Activated B cell treated with CpG ODN at 0.5 μM for 24 hours (primary cell): Measurements from ENCODE around the gene BMERB1. TPM values are rescaled to one million over a fixed set of nuclear protein-coding genes. Genes with fewer than 3 reads are reported as not detected.

ENCODE experiments used
- ATAC-seq: fragments of 200-7000 bp; cut with Tn5 transposase; one replicate; pipeline ENCODE4 v1.10.0; 2021; ENCODE audit warnings: low read depth, mild to moderate bottlenecking, moderate library complexity
- CTCF ChIA-PET: fragments of 350-600 bp; sonication (Branson Sonifier 250); formaldehyde crosslinking; loops from one replicate; lab custom pipeline; 2021; ENCODE audit warnings: antibody characterized with exemption; lab: Charles Lee
- POLR2A ChIA-PET: fragments of 350-600 bp; sonication (Branson Sonifier 250); formaldehyde crosslinking; loops from one replicate; lab custom pipeline; 2021; ENCODE audit warnings: antibody characterized with exemption; lab: Charles Lee
- DNase-seq: peaks from one replicate; pipeline ENCODE4 v3.0.0; 2022
- H3K27ac Mint-ChIP-seq: one replicate; pipeline ENCODE4 v1.8.0; 2020; ENCODE audit warnings: mixed read lengths
- H3K27me3 Mint-ChIP-seq: one replicate; pipeline ENCODE4 v1.8.0; 2021; ENCODE audit warnings: mixed read lengths
- H3K36me3 Mint-ChIP-seq: one replicate; pipeline ENCODE4 v1.8.0; 2021; ENCODE audit warnings: low read depth, mixed read lengths
- H3K4me1 Mint-ChIP-seq: one replicate; pipeline ENCODE4 v1.8.0; 2021; ENCODE audit warnings: mixed read lengths
- H3K4me3 Mint-ChIP-seq: one replicate; pipeline ENCODE4 v1.8.0; 2020; ENCODE audit warnings: mild to moderate bottlenecking, mixed read lengths
- H3K9me3 Mint-ChIP-seq: one replicate; pipeline ENCODE4 v1.8.0; 2020; ENCODE audit warnings: mixed read lengths
- CTCF ChIP-seq: fragments of 200-600 bp; IDR thresholded peaks from one replicate; pipeline ENCODE4 v1.8.0; 2022; ENCODE audit warnings: antibody characterized with exemption, mild to moderate bottlenecking
- intact Hi-C: fragments of 100-400 bp; cut with micrococcal nuclease; formaldehyde crosslinking; loops from one replicate; pipeline ENCODE4 v1.15.1; 2024
- total RNA-seq: library from RNA; stranded (reverse); gene quantifications from 2 replicates; pipeline ENCODE4 v1.2.3, GENCODE V29; 2022

Gene BMERB1
- total RNA-seq, 1 donor from 2014 or later, result 7.1 TPM

- ATAC-seq, result no peak
- ChIA-PET POLR2A (no interaction called here), CTCF (interaction anchor here (0.7 kb wide), 1 partner anchor 43 kb away, joined by 3 read pairs; no protein-coding TSS in a partner anchor)
- Mint-ChIP-seq H3K36me3 (no peaks in the 10 kb centered on the region), H3K27ac (no peak overlapping the region), H3K27me3 (no peaks in the 10 kb centered on the region), H3K9me3 (no peaks in the 10 kb centered on the region), H3K4me1 (peaks cover 20% of the 10 kb centered on the region), H3K4me3 (no peak overlapping the region)
- no peak for DNase-seq
- intact Hi-C loops, result no loop called here
- no peak for TF ChIP-seq CTCF
Observed at GRCh38 chr16:15489016-15489415, 54.6 kb downstream of the BMERB1 start.

- ChIA-PET POLR2A (no interaction called here), CTCF (no interaction called here)
- intact Hi-C loops, result no loop called here
- Mint-ChIP-seq H3K27me3 (no peaks in the 10 kb centered on the region), H3K9me3 (no peaks in the 10 kb centered on the region), H3K4me1 (peaks cover 16% of the 10 kb centered on the region), H3K36me3 (no peaks in the 10 kb centered on the region), H3K27ac (no peak overlapping the region), H3K4me3 (no peak overlapping the region)
- DNase-seq, result no peak
- no peak for ATAC-seq
- no peak for TF ChIP-seq CTCF
Observed at GRCh38 chr16:15490123-15490711, 55.8 kb downstream of the BMERB1 start.

GRCh38 chr16:15491411-15491810 lies 57.0 kb downstream of the BMERB1 start:
- ATAC-seq, result no peak
- H3K27ac Mint-ChIP-seq, result no peak overlapping the region
- no peak for DNase-seq
- CTCF ChIA-PET, result no interaction called here
- H3K27me3 Mint-ChIP-seq, result no peaks in the 10 kb centered on the region
- peaks cover 16% of the 10 kb centered on the region for H3K4me1 Mint-ChIP-seq
- H3K36me3 Mint-ChIP-seq, result no peaks in the 10 kb centered on the region
- H3K4me3 Mint-ChIP-seq, result no peak overlapping the region
- POLR2A ChIA-PET, result no interaction called here
- no peaks in the 10 kb centered on the region for H3K9me3 Mint-ChIP-seq
- intact Hi-C loops, result no loop called here
- TF ChIP-seq CTCF, result no peak

- ChIA-PET POLR2A (no interaction called here), CTCF (no interaction called here)
- Mint-ChIP-seq H3K9me3 (no peaks in the 10 kb centered on the region), H3K4me1 (peaks cover 16% of the 10 kb centered on the region), H3K27me3 (no peaks in the 10 kb centered on the region), H3K27ac (no peak overlapping the region), H3K4me3 (no peak overlapping the region), H3K36me3 (no peaks in the 10 kb centered on the region)
- intact Hi-C loops, result no loop called here
- ATAC-seq, result no peak
- TF ChIP-seq CTCF, result no peak
- no peak for DNase-seq
Observed at GRCh38 chr16:15492091-15492740, 57.8 kb downstream of the BMERB1 start.

- TF ChIP-seq CTCF, result no peak
- no peak overlapping the region for H3K4me3 Mint-ChIP-seq
- no peaks in the 10 kb centered on the region for H3K27me3 Mint-ChIP-seq
- DNase-seq (no peak), ATAC-seq (no peak)
- H3K4me1 Mint-ChIP-seq, result peaks cover 16% of the 10 kb centered on the region
- no peaks in the 10 kb centered on the region for H3K9me3 Mint-ChIP-seq
- no peak overlapping the region for H3K27ac Mint-ChIP-seq
- intact Hi-C loops, result no loop called here
- ChIA-PET POLR2A (no interaction called here), CTCF (no interaction called here)
- no peaks in the 10 kb centered on the region for H3K36me3 Mint-ChIP-seq
Observed at GRCh38 chr16:15493466-15494180, 59.2 kb downstream of the BMERB1 start.
